ENCODE data around the gene PABPN1L. TPM values are rescaled to one million over a fixed set of nuclear protein-coding genes. Genes with fewer than 3 reads are reported as not detected.

PABPN1L gene
- total and polyA plus RNA-seq, 9 of the 15 experiments (the other 6 are each of a cell fraction or from before 2014, with no cell fraction given) = 0.11 to 0.32 TPM; not detected in 7

GRCh38 chr16:88815901-88816589, 50.4 kb downstream of the PABPN1L start (continued):
- TF ChIP-seq ZNF407 (IDR thresholded peaks at IDR 0.05; ENCODE audit: low read depth) (no peak), MBD1 (CRISPR knock-in tag; IDR thresholded peaks at IDR 0.05) (no peak), ETV6 (IDR thresholded peaks at IDR 0.05; ENCODE audit: borderline replicate concordance in 1 of 2, low read depth in 2 of 2, low read length in 1 of 2) (no peak), ETV6 (CRISPR knock-in tag; IDR thresholded peaks at IDR 0.05; ENCODE audit: borderline replicate concordance) (no peak), ZNF140 (CRISPR knock-in tag; IDR thresholded peaks at IDR 0.05) (no peak), FOXJ2 (tag; IDR thresholded peaks at IDR 0.05) (no peak), LEF1 (IDR thresholded peaks at IDR 0.05) (no peak), ZBED1 (IDR thresholded peaks at IDR 0.05) (no peak), SLC30A9 (CRISPR knock-in tag; IDR thresholded peaks at IDR 0.05) (no peak), ZKSCAN3 (CRISPR knock-in tag; IDR thresholded peaks at IDR 0.05) (no peak), NONO (IDR thresholded peaks at IDR 0.05; ENCODE audit: low read depth in 2 of 2, low read length in 1 of 2) (no peak), ZMIZ1 (IDR thresholded peaks at IDR 0.05; ENCODE audit: low read depth in 2 of 2, low read length in 2 of 2) (no peak), SMARCE1 (IDR thresholded peaks at IDR 0.05) (no peak), ZNF584 (CRISPR knock-in tag; IDR thresholded peaks at IDR 0.05; ENCODE audit: low read depth) (no peak), ESRRA (IDR thresholded peaks at IDR 0.05; ENCODE audit: borderline replicate concordance, low read depth) (no peak)

Data from K562 (cell line).